Muscle layer of duodenum (tissue), 2 donors: Measurements from ENCODE around the gene NTHL1.
"Not testable (repeated sequence)": the region's sequence is repeated elsewhere in the genome, so short reads cannot be mapped to it uniquely, and the experiment has no call there.

Experiments
- H3K27ac ChIP-seq: one replicate; pipeline ENCODE4 v1.7.0; 2013; ENCODE audit warnings: mild to moderate bottlenecking, low read length
- H3K27me3 ChIP-seq: one replicate; pipeline ENCODE4 v1.7.0; 2013; ENCODE audit warnings: low read depth, mild to moderate bottlenecking, control low read depth, low read length
- H3K36me3 ChIP-seq, 2 donors: one replicate each; pipeline ENCODE4 v1.7.0; 2013; ENCODE audit warnings: low read length in 2 of 2, control low read depth in 1 of 2, mild to moderate bottlenecking in 1 of 2; ENCODE audit not compliant: insufficient read depth in 2 of 2, control insufficient read depth in 1 of 2
- H3K4me1 ChIP-seq, 2 donors: one replicate each; pipeline ENCODE4 v1.7.0; 2013; ENCODE audit warnings: low read length in 2 of 2, mild to moderate bottlenecking in 2 of 2, control low read depth in 1 of 2, moderate library complexity in 1 of 2; ENCODE audit not compliant: insufficient read depth in 2 of 2, control insufficient read depth in 1 of 2
- H3K4me3 ChIP-seq, 2 donors: one replicate each; pipeline ENCODE4 v1.7.0; 2013; ENCODE audit warnings: low read length in 2 of 2, low read depth in 1 of 2, mild to moderate bottlenecking in 1 of 2
- H3K9me3 ChIP-seq, 2 donors: one replicate each; pipeline ENCODE4 v1.7.0; 2013; ENCODE audit warnings: low read length in 2 of 2, control low read depth in 1 of 2, mild to moderate bottlenecking in 1 of 2; ENCODE audit not compliant: control insufficient read depth in 1 of 2
- donor health status: healthy.

The NTHL1 gene

GRCh38 chr16:2022723-2023091 lies 24.9 kb downstream of the NTHL1 start:
- H3K4me1 ChIP-seq, result peaks cover 3 to 53% of the 10 kb centered on the region in 2 donors
- H3K27me3 ChIP-seq, result peaks cover 5% of the 10 kb centered on the region
- no peaks in the 10 kb centered on the region for H3K9me3 ChIP-seq
- H3K4me3 ChIP-seq, result peak overlapping the region; percentile 33 to 58
- H3K27ac ChIP-seq, result no peak overlapping the region
- no peaks in the 10 kb centered on the region for H3K36me3 ChIP-seq

- H3K4me1 ChIP-seq, result peaks cover 0 to 34% of the 10 kb centered on the region in 2 donors
- H3K36me3 ChIP-seq, result no peaks in the 10 kb centered on the region
- no peaks in the 10 kb centered on the region for H3K9me3 ChIP-seq
- no peak overlapping the region for H3K4me3 ChIP-seq
- peaks cover 5% of the 10 kb centered on the region for H3K27me3 ChIP-seq
- H3K27ac ChIP-seq, result no peak overlapping the region
Observed at GRCh38 chr16:2019921-2020831, 27.5 kb downstream of the NTHL1 start.

GRCh38 chr16:2019518-2019920 lies 28.1 kb downstream of the NTHL1 start, which contains the start of gene NPW:
Gene NPW (plus strand): TSS chr16:2019785.
- Histone ChIP-seq H3K9me3 (no peaks in the 10 kb centered on the region), H3K36me3 (no peaks in the 10 kb centered on the region), H3K4me3 (no peak within 1 kb of the TSS), H3K27ac (no peak within 1 kb of the TSS), H3K4me1 (peaks cover 0 to 34% of the 10 kb centered on the region in 2 donors), H3K27me3 (peaks cover 5% of the 10 kb centered on the region)

- Histone ChIP-seq H3K27ac (no peak overlapping the region), H3K36me3 (no peaks in the 10 kb centered on the region), H3K9me3 (no peaks in the 10 kb centered on the region), H3K4me1 (peaks cover 0 to 16% of the 10 kb centered on the region in 2 donors), H3K27me3 (peaks cover 5% of the 10 kb centered on the region), H3K4me3 (no peak overlapping the region)
Observed at GRCh38 chr16:2016407-2016922, 31.2 kb downstream of the NTHL1 start.

- peaks cover 5% of the 10 kb centered on the region for H3K27me3 ChIP-seq
- no peak overlapping the region for H3K4me3 ChIP-seq
- H3K36me3 ChIP-seq, result no peaks in the 10 kb centered on the region
- no peak overlapping the region for H3K27ac ChIP-seq
- peaks cover 0 to 15% of the 10 kb centered on the region in 2 donors for H3K4me1 ChIP-seq
- no peaks in the 10 kb centered on the region for H3K9me3 ChIP-seq
Observed at GRCh38 chr16:2015947-2016208, 31.8 kb downstream of the NTHL1 start.

- Histone ChIP-seq H3K27ac (no peak overlapping the region), H3K27me3 (peaks cover 5% of the 10 kb centered on the region), H3K36me3 (no peaks in the 10 kb centered on the region), H3K9me3 (no peaks in the 10 kb centered on the region), H3K4me1 (peaks cover 3 to 13% of the 10 kb centered on the region in 2 donors), H3K4me3 (no peak overlapping the region)
Observed at GRCh38 chr16:2015117-2015946, 32.3 kb downstream of the NTHL1 start.

GRCh38 chr16:2013527-2013926 lies 34.1 kb downstream of the NTHL1 start:
- Histone ChIP-seq H3K4me3 (no peak overlapping the region), H3K4me1 (peaks cover 8 to 14% of the 10 kb centered on the region in 2 donors), H3K27me3 (no peaks in the 10 kb centered on the region), H3K27ac (no peak overlapping the region), H3K36me3 (no peaks in the 10 kb centered on the region), H3K9me3 (no peaks in the 10 kb centered on the region)

- not testable (repeated sequence) for H3K4me3 ChIP-seq, H3K27me3 ChIP-seq, H3K9me3 ChIP-seq, H3K27ac ChIP-seq, H3K36me3 ChIP-seq
- peaks cover 21 to 32% of the 10 kb centered on the region in 2 donors for H3K4me1 ChIP-seq
Observed at GRCh38 chr16:2011726-2012125, 35.9 kb downstream of the NTHL1 start.

GRCh38 chr16:2009791-2010510 lies 37.7 kb downstream of the NTHL1 start, which contains the start of gene ZNF598:
Gene ZNF598 (minus strand): TSS chr16:2009821.
- no peaks in the 10 kb centered on the region for H3K27me3 ChIP-seq
- no peaks in the 10 kb centered on the region for H3K9me3 ChIP-seq
- peak within 1 kb of the TSS; percentile 85 for H3K27ac ChIP-seq
- H3K4me1 ChIP-seq, result peaks cover 21 to 49% of the 10 kb centered on the region in 2 donors
- H3K4me3 ChIP-seq, result peak within 1 kb of the TSS; percentile 80 to 87
- H3K36me3 ChIP-seq, result no peaks in the 10 kb centered on the region

- Histone ChIP-seq H3K36me3 (no peaks in the 10 kb centered on the region), H3K27me3 (no peaks in the 10 kb centered on the region), H3K9me3 (no peaks in the 10 kb centered on the region), H3K4me1 (peaks cover 24 to 57% of the 10 kb centered on the region in 2 donors), H3K4me3 (peak overlapping the region; percentile 80 to 87), H3K27ac (peak overlapping the region; percentile 81)
Observed at GRCh38 chr16:2009164-2009711, 38.4 kb downstream of the NTHL1 start.
